GM12878 (cell line): ENCODE results near the gene CCDC57. TPM values are rescaled to one million over a fixed set of nuclear protein-coding genes. Genes with fewer than 3 reads are reported as not detected.
"Not testable (repeated sequence)": the region's sequence is repeated elsewhere in the genome, so short reads cannot be mapped to it uniquely, and the experiment has no call there.

ENCODE experiments used
- ATAC-seq: fragments of 200-7000 bp; cut with Tn5 transposase; 3 replicates; pipeline ENCODE4 v1.9.1; 2020; ENCODE audit warnings: mild to moderate bottlenecking, moderate library complexity
- BruUV-seq: library from RNA; stranded (reverse); fragments of 400-500 nt; replicated peaks from 2 replicates; lab custom pipeline; 2021; lab: Mats Ljungman, UMichigan
- CTCF ChIA-PET: fragments of 300-600 bp; sonication (Branson Sonifier 250); formaldehyde crosslinking; extraction: SDS; loops from one replicate; lab custom pipeline; 2021; ENCODE audit warnings: inconsistent platforms; lab: Yijun Ruan, JAX
- POLR2A ChIA-PET: fragments of 350-600 bp; formaldehyde crosslinking; extraction: SDS; loops from one replicate; lab custom pipeline; 2021; ENCODE audit warnings: inconsistent platforms; lab: Charles Lee
- RAD21 ChIA-PET: fragments of 300-600 bp; sonication (Branson Sonifier 250); formaldehyde crosslinking; loops from one replicate; lab custom pipeline; 2023; ENCODE audit warnings: antibody characterized with exemption; ENCODE audit not compliant: unreplicated experiment; lab: Charles Lee
- SMC1A ChIA-PET: fragments of 300-600 bp; sonication (Branson Sonifier 250); formaldehyde crosslinking; loops from one replicate; lab custom pipeline; 2023; ENCODE audit not compliant: unreplicated experiment, uncharacterized antibody; lab: Charles Lee
- DNase-seq: peaks from one replicate; pipeline ENCODE4 v3.0.0-alpha.2; 2011; ENCODE audit warnings: low read depth, low spot score
- FAIRE-seq: peaks from 3 replicates; lab custom pipeline; 2011; peaks lifted over from hg19 to GRCh38; lab: Jason Lieb, UNC
- H2AFZ ChIP-seq: 2 replicates; pipeline ENCODE4 v1.6.0; 2011; ENCODE audit warnings: low read depth, low read length, control low read depth; ENCODE audit not compliant: control insufficient read depth
- H3K27ac ChIP-seq: 2 replicates; pipeline ENCODE4 v1.5.1; 2011; ENCODE audit warnings: control low read depth; ENCODE audit not compliant: control insufficient read depth, insufficient read depth
- H3K27me3 ChIP-seq, 2 experiments: replicated peaks in 1 of 2; 2 replicates each; pipeline versions ENCODE4 v1.6.0 to v1.6.1; 2011; ENCODE audit warnings: low read length in 1 of 2; ENCODE audit not compliant: control insufficient read depth in 2 of 2, insufficient read depth in 2 of 2
- H3K36me3 ChIP-seq, 2 experiments: 2 replicates each; pipeline ENCODE4 v1.5.1; 2011; ENCODE audit warnings: low read length in 1 of 2; ENCODE audit not compliant: control insufficient read depth in 2 of 2, insufficient read depth in 2 of 2
- H3K4me1 ChIP-seq: 2 replicates; pipeline ENCODE4 v1.6.1; 2011; ENCODE audit warnings: mild to moderate bottlenecking, low read length, moderate library complexity, mixed read lengths; ENCODE audit not compliant: control insufficient read depth, insufficient read depth
- H3K4me2 ChIP-seq: 2 replicates; pipeline ENCODE4 v1.6.0; 2011; ENCODE audit warnings: control low read depth; ENCODE audit not compliant: control insufficient read depth, insufficient read depth
- H3K4me3 ChIP-seq: fragments of 200-600 bp; sonication (generic); 2 replicates; pipeline ENCODE4 v1.5.1; 2016
- H3K79me2 ChIP-seq: 2 replicates; pipeline ENCODE4 v1.6.0; 2011; ENCODE audit warnings: low read length; ENCODE audit not compliant: control insufficient read depth, insufficient read depth
- H3K9ac ChIP-seq: 2 replicates; pipeline ENCODE4 v1.8.0; 2011; ENCODE audit warnings: low read length, control low read depth, mixed read lengths; ENCODE audit not compliant: control insufficient read depth, insufficient read depth
- H3K9me3 ChIP-seq: replicated peaks from 3 replicates; pipeline ENCODE4 v1.5.1; 2011; ENCODE audit warnings: mild to moderate bottlenecking, low read length; ENCODE audit not compliant: control insufficient read depth, insufficient read depth
- H4K20me1 ChIP-seq: 2 replicates; pipeline ENCODE4 v1.6.0; 2011; ENCODE audit not compliant: control insufficient read depth, insufficient read depth
- CHD2 ChIP-seq: IDR thresholded peaks from 2 replicates; pipeline ENCODE4 v1.6.1; 2011; ENCODE audit warnings: low read depth, low read length, improper control_type of control experiment, borderline replicate concordance
- CREB1 ChIP-seq: IDR thresholded peaks from 2 replicates; pipeline ENCODE4 v1.6.1; 2012; ENCODE audit warnings: low read depth, mild to moderate bottlenecking, inconsistent platforms
- IKZF1 ChIP-seq: fragments of 450-650 bp; conservative IDR thresholded peaks from 2 replicates; pipeline ENCODE4 v1.6.1; 2017; ENCODE audit warnings: antibody characterized with exemption, mild to moderate bottlenecking
- MTA3 ChIP-seq: IDR thresholded peaks from 2 replicates; pipeline ENCODE4 v1.6.1; 2012; ENCODE audit warnings: low read length, inconsistent platforms, borderline replicate concordance
- SRF ChIP-seq, 2 experiments: IDR thresholded peaks; 2 replicates each; pipeline ENCODE4 v1.6.1; 2011; ENCODE audit warnings: low read depth in 2 of 2, low read length in 2 of 2, mild to moderate bottlenecking in 1 of 2, moderate library complexity in 1 of 2
- WGBS: methylation state at CpG from one replicate; pipeline ENCODE4 v1.1.6; 2016; ENCODE audit warnings: low lambda C conversion rate; ENCODE audit not compliant: insufficient replicate concordance, insufficient coverage; ENCODE audit errors: missing lambda C conversion rate; 5-methylcytosine and 5-hydroxymethylcytosine counted together
- in situ Hi-C: fragments of 300-500 bp; cut with MboI; formaldehyde crosslinking; loops from 9 replicates; pipeline ENCODE4 v1.14.3; 2018; ENCODE audit warnings: mixed read lengths
- intact Hi-C: fragments of 100-400 bp; cut with micrococcal nuclease; formaldehyde crosslinking; loops from one replicate; pipeline ENCODE4 v1.14.2; 2022; ENCODE audit not compliant: unreplicated experiment
- polyA plus RNA-seq, 11 experiments: library from polyadenylated mRNA; depleted of rRNA in 4 of 11; unstranded in 6 of 11; stranded (reverse) in 5 of 11; fragments of >200 nt; fragmentation: Nextera tagmentation in 4 of 11; fragmentation: Illumina TruSeq in 1 of 11; extraction: Ambion mirVana in 4 of 11; extraction: Trizol in 1 of 11; gene quantifications; 1 replicate in 1 of 11; 2 replicates in 10 of 11; pipeline versions ENCODE4 v1.2.1 to v1.2.3, GENCODE V29; 2011 to 2016; ENCODE audit warnings: inconsistent platforms in 2 of 11, missing spikeins in 2 of 11, low read depth in 1 of 11
- total RNA-seq, 4 experiments: library from RNA; depleted of rRNA in 3 of 4; stranded (reverse); fragments of >200 nt in 3 of 4; fragmentation: Illumina TruSeq in 1 of 4; extraction: Trizol in 1 of 4; gene quantifications; 2 replicates each; pipeline versions ENCODE4 v1.2.1 to v1.2.3, GENCODE V29; 2013 to 2021
- TF ChIP-seq, protein P1 (sequence below): IDR thresholded peaks from 2 replicates; pipeline ENCODE4 v1.6.1; 2011; ENCODE audit warnings: borderline replicate concordance, low read depth, mild to moderate bottlenecking, moderate library complexity, low read length; ENCODE audit not compliant: insufficient read depth, poor library complexity, severe bottlenecking

Gene CCDC57
- total and polyA plus RNA-seq, 10 of the 15 experiments (the other 5 are each of a cell fraction or from before 2014, with no cell fraction given): 5.4 to 123 (median 45.8) TPM

DNA sequence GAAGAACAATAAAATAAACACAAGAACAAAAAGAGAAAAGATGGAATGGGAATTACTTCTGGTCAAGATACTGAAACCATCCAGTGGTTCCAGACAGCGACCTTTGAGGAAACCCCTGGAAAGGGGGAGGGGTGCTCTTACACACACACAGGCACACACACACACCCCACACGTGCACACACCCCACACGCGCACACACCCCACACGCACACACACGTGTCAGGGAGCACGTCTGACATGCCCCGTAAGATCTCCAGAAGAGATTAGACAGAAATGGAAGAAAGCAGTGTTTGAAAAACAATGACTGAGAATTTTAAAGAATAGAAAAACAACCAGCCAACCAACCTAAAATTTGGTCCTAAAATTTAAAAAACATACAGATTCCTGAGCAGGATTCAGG, 69.3 kb downstream of the CCDC57 start (continued):
- TF ChIP-seq SRF (IDR thresholded peaks at IDR 0.05; ENCODE audit: low read depth in 2 of 2, low read length in 2 of 2) (no peak), MTA3 (no peak)

DNA sequence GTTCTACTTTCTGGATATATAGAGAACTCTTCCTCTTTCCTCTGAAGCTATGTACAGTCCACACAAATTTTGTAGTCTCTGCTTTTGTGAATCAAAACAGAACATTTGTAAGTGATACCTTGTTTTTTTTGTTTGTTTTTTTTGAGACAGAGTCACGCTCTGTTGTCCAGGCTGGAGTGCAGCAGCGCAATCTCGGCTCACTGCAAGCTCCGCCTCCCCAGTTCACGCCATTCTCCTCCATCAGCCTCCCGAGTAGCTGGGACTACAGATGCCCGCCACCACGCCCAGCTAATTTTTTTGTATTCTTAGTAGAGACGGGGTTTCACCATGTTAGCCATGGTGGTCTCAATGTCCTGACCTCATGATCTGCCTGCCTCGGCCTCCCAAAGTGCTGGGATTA, 72.7 kb downstream of the CCDC57 start:
- ATAC-seq, CTCF ChIA-PET, H3K27me3 ChIP-seq, H3K79me2 ChIP-seq, H3K27ac ChIP-seq, H3K36me3 ChIP-seq, H3K4me3 ChIP-seq, H4K20me1 ChIP-seq, H2AFZ ChIP-seq, BruUV-seq, SMC1A ChIA-PET, DNase-seq, in situ Hi-C loops, H3K4me1 ChIP-seq, H3K9ac ChIP-seq, H3K9me3 ChIP-seq, H3K4me2 ChIP-seq, POLR2A ChIA-PET, intact Hi-C loops, FAIRE-seq, RAD21 ChIA-PET: not testable (repeated sequence)
- 82% methylated on average over 10 of the region's 10 CpGs for WGBS

DNA sequence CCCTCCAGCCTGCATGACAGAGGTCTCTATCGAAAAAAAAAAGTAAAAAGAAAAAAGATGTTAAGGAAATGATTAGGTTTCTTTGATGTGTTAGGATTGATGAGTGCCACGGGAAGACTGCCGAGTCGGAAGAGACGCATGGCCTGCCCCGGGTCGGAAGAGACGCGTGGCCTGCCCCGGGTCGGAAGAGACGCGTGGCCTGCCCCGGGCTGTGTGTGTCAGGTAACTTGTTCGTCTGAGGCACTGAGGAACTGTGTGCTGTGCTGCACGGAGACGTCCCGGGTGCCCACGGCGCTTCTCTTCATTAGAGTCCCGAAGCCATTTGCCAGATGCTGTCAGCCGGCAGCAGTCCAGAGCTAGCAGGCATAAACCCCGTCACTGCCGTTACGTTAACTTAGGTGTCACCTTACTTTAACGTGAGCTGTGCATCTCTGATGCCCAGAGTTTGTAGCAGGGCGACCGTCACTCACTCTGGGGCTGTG, 74.1 kb downstream of the CCDC57 start:
- ChIA-PET SMC1A (no interaction called here), CTCF (interaction anchor here (0.8 kb wide), 1 partner anchor 108 kb away, joined by 3 read pairs; no protein-coding TSS in a partner anchor), RAD21 (no interaction called here), POLR2A (no interaction called here)
- WGBS: 93% methylated on average over 27 of the region's 28 CpGs
- Histone ChIP-seq H3K27me3 (no peaks in the 10 kb centered on the region), H3K36me3 (no peaks in the 10 kb centered on the region), H3K9me3 (no peaks in the 10 kb centered on the region), H3K9ac (no peak overlapping the region), H3K27ac (no peak overlapping the region), H3K4me1 (peaks cover 5% of the 10 kb centered on the region), H3K79me2 (no peaks in the 10 kb centered on the region), H2AFZ (no peak overlapping the region), H4K20me1 (no peaks in the 10 kb centered on the region), H3K4me2 (no peak overlapping the region), H3K4me3 (no peak overlapping the region)
- intact Hi-C loops: no loop called here
- BruUV-seq: no TSS peak
- in situ Hi-C loops: no loop called here
- DNase-seq (no peak), ATAC-seq (no peak), FAIRE-seq (no peak)
- no peak for TF ChIP-seq CHD2
- TF ChIP-seq IKZF1: no peak
- TF ChIP-seq, protein P1, sequence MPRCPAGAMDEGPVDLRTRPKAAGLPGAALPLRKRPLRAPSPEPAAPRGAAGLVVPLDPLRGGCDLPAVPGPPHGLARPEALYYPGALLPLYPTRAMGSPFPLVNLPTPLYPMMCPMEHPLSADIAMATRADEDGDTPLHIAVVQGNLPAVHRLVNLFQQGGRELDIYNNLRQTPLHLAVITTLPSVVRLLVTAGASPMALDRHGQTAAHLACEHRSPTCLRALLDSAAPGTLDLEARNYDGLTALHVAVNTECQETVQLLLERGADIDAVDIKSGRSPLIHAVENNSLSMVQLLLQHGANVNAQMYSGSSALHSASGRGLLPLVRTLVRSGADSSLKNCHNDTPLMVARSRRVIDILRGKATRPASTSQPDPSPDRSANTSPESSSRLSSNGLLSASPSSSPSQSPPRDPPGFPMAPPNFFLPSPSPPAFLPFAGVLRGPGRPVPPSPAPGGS: no peak
- TF ChIP-seq CREB1: no peak
